Endothelial cell of umbilical vein (primary cell): ENCODE results near the gene TAS2R13. TPM values are rescaled to one million over a fixed set of nuclear protein-coding genes. Genes with fewer than 3 reads are reported as not detected.

Experiments used
- BruUV-seq: library from RNA; stranded (reverse); fragments of 400-500 nt; replicated peaks from 2 replicates; lab custom pipeline; 2021; lab: Mats Ljungman, UMichigan
- CTCF ChIA-PET: fragments of 300-600, 350-600 bp; sonication (Branson Sonifier 250); formaldehyde crosslinking; loops from one replicate; lab custom pipeline; 2021; ENCODE audit warnings: antibody characterized with exemption, inconsistent platforms; lab: Charles Lee
- POLR2A ChIA-PET: fragments of 300-600, 350-600 bp; sonication (Branson Sonifier 250); formaldehyde crosslinking; loops from one replicate; lab custom pipeline; 2021; ENCODE audit warnings: antibody characterized with exemption, inconsistent platforms; lab: Charles Lee
- DNase-seq: peaks from one replicate; pipeline ENCODE4 v3.0.0-alpha.2; 2011; ENCODE audit warnings: low read depth, low spot score
- FAIRE-seq: peaks from 2 replicates; lab custom pipeline; 2011; peaks lifted over from hg19 to GRCh38; lab: Jason Lieb, UNC
- H2AFZ ChIP-seq: 2 replicates; pipeline ENCODE4 v1.6.0; 2012; ENCODE audit warnings: low read depth, low read length, control low read depth, inconsistent platforms
- H3K27ac ChIP-seq: 2 replicates; pipeline ENCODE4 v1.5.1; 2011; ENCODE audit warnings: low read depth, mild to moderate bottlenecking, control low read depth, low read length, moderate library complexity; ENCODE audit not compliant: insufficient read depth
- H3K27me3 ChIP-seq, 2 experiments: 2 replicates each; pipeline versions ENCODE4 v1.6.0 to v1.6.1; 2011; ENCODE audit warnings: low read length in 2 of 2, mixed read lengths in 1 of 2; ENCODE audit not compliant: control insufficient read depth in 2 of 2, insufficient read depth in 2 of 2
- H3K36me3 ChIP-seq, 2 experiments: 2 replicates in 1 of 2; 3 replicates in 1 of 2; pipeline ENCODE4 v1.5.1; 2011; ENCODE audit warnings: low read length in 2 of 2, mild to moderate bottlenecking in 1 of 2, moderate library complexity in 1 of 2; ENCODE audit not compliant: control insufficient read depth in 2 of 2, insufficient read depth in 2 of 2; ENCODE audit errors: extremely low read depth in 1 of 2
- H3K4me1 ChIP-seq: 3 replicates; pipeline ENCODE4 v1.5.1; 2011; ENCODE audit warnings: mild to moderate bottlenecking, low read length; ENCODE audit not compliant: control insufficient read depth, insufficient read depth; ENCODE audit errors: extremely low read depth
- H3K4me2 ChIP-seq: 2 replicates; pipeline ENCODE4 v1.6.1; 2011; ENCODE audit warnings: low read length, control low read depth, mixed read lengths; ENCODE audit not compliant: insufficient read depth
- H3K4me3 ChIP-seq, 3 experiments: fragments of 200-600 bp in 1 of 3; sonication (generic), shearing (Covaris generic) in 1 of 3; replicated peaks in 1 of 3; 2 replicates each; pipeline ENCODE4 v1.5.1; 2011 to 2016; ENCODE audit warnings: control low read depth in 3 of 3, low read length in 3 of 3, mild to moderate bottlenecking in 2 of 3, inconsistent platforms in 1 of 3, low read depth in 1 of 3, moderate library complexity in 1 of 3; ENCODE audit not compliant: insufficient read depth in 1 of 3
- H3K79me2 ChIP-seq: 2 replicates; pipeline ENCODE4 v1.6.0; 2012; ENCODE audit warnings: low read length, inconsistent platforms; ENCODE audit not compliant: control insufficient read depth, insufficient read depth
- H3K9ac ChIP-seq: replicated peaks from 2 replicates; pipeline ENCODE3; 2011; ENCODE audit warnings: low read length, control low read depth; ENCODE audit not compliant: insufficient read depth; ENCODE audit errors: extremely low read depth
- H3K9me1 ChIP-seq: replicated peaks from 3 replicates; pipeline ENCODE4 v1.6.0; 2011; ENCODE audit warnings: mild to moderate bottlenecking, low read length; ENCODE audit not compliant: control insufficient read depth, insufficient read depth; ENCODE audit errors: extremely low read depth
- H3K9me3 ChIP-seq: replicated peaks from 2 replicates; pipeline ENCODE4 v1.5.1; 2012; ENCODE audit warnings: low read length, inconsistent platforms; ENCODE audit not compliant: control insufficient read depth, insufficient read depth
- H4K20me1 ChIP-seq: replicated peaks from 2 replicates; pipeline ENCODE3; 2011; ENCODE audit warnings: mild to moderate bottlenecking, low read length; ENCODE audit not compliant: control insufficient read depth, insufficient read depth; ENCODE audit errors: extremely low read depth
- EZH2 ChIP-seq: IDR thresholded peaks from 2 replicates; pipeline ENCODE4 v1.6.1; 2012; ENCODE audit warnings: borderline replicate concordance, low read depth, mild to moderate bottlenecking, moderate library complexity, low read length, inconsistent platforms; ENCODE audit not compliant: severe bottlenecking
- FOS ChIP-seq: IDR thresholded peaks from 2 replicates; pipeline ENCODE4 v1.6.1; 2011; ENCODE audit warnings: mild to moderate bottlenecking, low read length, moderate library complexity, borderline replicate concordance; ENCODE audit not compliant: insufficient read depth
- GATA2 ChIP-seq: IDR thresholded peaks from 2 replicates; pipeline ENCODE4 v1.7.0; 2011; ENCODE audit warnings: low read depth, mild to moderate bottlenecking, moderate library complexity, mixed read lengths, low read length; ENCODE audit not compliant: insufficient read length, insufficient read depth
- JUN ChIP-seq: IDR thresholded peaks from 2 replicates; pipeline ENCODE4 v1.6.1; 2011; ENCODE audit warnings: borderline replicate concordance, low read depth; ENCODE audit not compliant: insufficient read length, insufficient read depth
- MAX ChIP-seq: IDR thresholded peaks from 2 replicates; pipeline ENCODE4 v1.6.1; 2011; ENCODE audit not compliant: insufficient read depth, insufficient read length
- MYC ChIP-seq: IDR thresholded peaks from one replicate; pipeline ENCODE4 v1.6.1; 2011; ENCODE audit warnings: mild to moderate bottlenecking, low read depth, low read length
- POLR2A ChIP-seq: IDR thresholded peaks from 2 replicates; pipeline ENCODE4 v1.6.1; 2012; ENCODE audit warnings: low read depth, mild to moderate bottlenecking, control low read depth, low read length
- POLR2AphosphoS5 ChIP-seq: IDR thresholded peaks from 2 replicates; pipeline ENCODE4 v1.6.1; 2012; ENCODE audit warnings: low read depth, mild to moderate bottlenecking, control low read depth, low read length, moderate library complexity; ENCODE audit not compliant: insufficient read depth
- dilution Hi-C: fragments of 300-500 bp; cut with MboI; formaldehyde crosslinking; loops from one replicate; pipeline ENCODE4 v1.15.0; 2019; ENCODE audit warnings: low sequenced_read_pairs; ENCODE audit not compliant: extremely low pct_ligation_motif_present
- intact Hi-C: fragments of 100-400 bp; cut with micrococcal nuclease; formaldehyde crosslinking; loops from one replicate; pipeline ENCODE4 v1.10.0; 2022
- polyA plus RNA-seq, 4 experiments: library from polyadenylated mRNA; depleted of rRNA in 3 of 4; stranded (reverse) in 3 of 4; unstranded in 1 of 4; fragments of >200 nt; gene quantifications; 2 replicates each; pipeline versions ENCODE4 v1.2.1 to v1.2.3, GENCODE V29; 2011 to 2012; ENCODE audit warnings: missing spikeins in 1 of 4
- total RNA-seq: library from RNA; stranded (reverse); gene quantifications from 2 replicates; pipeline ENCODE4 v1.2.3, GENCODE V29; 2021
- TF ChIP-seq, protein P1 (sequence below), 2 donors: IDR thresholded peaks; 1 replicate in 1 of 2; 2 replicates in 1 of 2; pipeline ENCODE4 v1.5.1; 2011; ENCODE audit warnings: low read length in 2 of 2, mild to moderate bottlenecking in 2 of 2, moderate library complexity in 2 of 2, control low read depth in 1 of 2, inconsistent platforms in 1 of 2, low read depth in 1 of 2; ENCODE audit not compliant: insufficient read depth in 1 of 2; ENCODE audit errors: extremely low read depth in 1 of 2

TAS2R13 gene
- total and polyA plus RNA-seq, 2 donors (not counting 3 experiments of a cell fraction or from before 2014, with no cell fraction given), result 0.04 to 1.7 TPM

DNA sequence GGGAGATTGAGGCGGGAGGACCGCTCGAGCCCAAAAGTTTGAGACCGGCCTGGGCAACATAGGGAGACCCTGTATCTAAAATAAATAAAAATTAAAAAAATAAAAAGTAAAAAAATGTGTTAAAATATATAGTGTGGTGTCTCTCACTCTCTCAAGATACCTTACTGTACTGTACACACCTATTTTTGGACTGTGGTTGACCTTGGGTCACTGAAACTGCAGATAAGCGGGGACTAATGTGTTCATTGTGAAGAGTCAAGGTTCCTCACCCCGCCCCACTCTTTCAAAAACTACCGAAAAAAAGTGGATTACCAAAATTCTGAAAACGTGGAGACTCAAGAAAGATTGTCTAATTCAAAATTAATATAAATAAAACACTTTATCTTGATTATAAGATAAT is 1.0 kb upstream of the TAS2R13 start:
- Histone ChIP-seq H3K79me2 (no peaks in the 10 kb centered on the region), H3K4me2 (no peak overlapping the region), H3K36me3 (no peaks in the 10 kb centered on the region), H2AFZ (no peak overlapping the region), H3K9me1 (no peaks in the 10 kb centered on the region), H4K20me1 (no peaks in the 10 kb centered on the region), H3K27me3 (no peaks in the 10 kb centered on the region), H3K4me3 (no peak overlapping the region), H3K9me3 (no peaks in the 10 kb centered on the region), H3K27ac (no peak overlapping the region), H3K4me1 (no peaks in the 10 kb centered on the region), H3K9ac (no peak overlapping the region)
- TF ChIP-seq GATA2 (no peak), POLR2A (no peak), EZH2 (no peak), MYC (no peak), FOS (no peak), POLR2AphosphoS5 (no peak), MAX (no peak), JUN (no peak)
- TF ChIP-seq, protein P1, sequence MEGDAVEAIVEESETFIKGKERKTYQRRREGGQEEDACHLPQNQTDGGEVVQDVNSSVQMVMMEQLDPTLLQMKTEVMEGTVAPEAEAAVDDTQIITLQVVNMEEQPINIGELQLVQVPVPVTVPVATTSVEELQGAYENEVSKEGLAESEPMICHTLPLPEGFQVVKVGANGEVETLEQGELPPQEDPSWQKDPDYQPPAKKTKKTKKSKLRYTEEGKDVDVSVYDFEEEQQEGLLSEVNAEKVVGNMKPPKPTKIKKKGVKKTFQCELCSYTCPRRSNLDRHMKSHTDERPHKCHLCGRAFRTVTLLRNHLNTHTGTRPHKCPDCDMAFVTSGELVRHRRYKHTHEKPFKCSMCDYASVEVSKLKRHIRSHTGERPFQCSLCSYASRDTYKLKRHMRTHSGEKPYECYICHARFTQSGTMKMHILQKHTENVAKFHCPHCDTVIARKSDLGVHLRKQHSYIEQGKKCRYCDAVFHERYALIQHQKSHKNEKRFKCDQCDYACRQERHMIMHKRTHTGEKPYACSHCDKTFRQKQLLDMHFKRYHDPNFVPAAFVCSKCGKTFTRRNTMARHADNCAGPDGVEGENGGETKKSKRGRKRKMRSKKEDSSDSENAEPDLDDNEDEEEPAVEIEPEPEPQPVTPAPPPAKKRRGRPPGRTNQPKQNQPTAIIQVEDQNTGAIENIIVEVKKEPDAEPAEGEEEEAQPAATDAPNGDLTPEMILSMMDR (IDR thresholded peaks at IDR 0.05; ENCODE audit: extremely low read depth in 1 of 2, insufficient read depth in 1 of 2, low read depth in 1 of 2, low read length in 2 of 2), result no peak
- POLR2A ChIA-PET, result no interaction called here
- no TSS peak for BruUV-seq
- DNase-seq (no peak), FAIRE-seq (no peak)
- intact Hi-C loops, result no loop called here
- CTCF ChIA-PET, result interaction anchor here (0.6 kb wide), 1 partner anchor 493 kb away, joined by 4 read pairs; no protein-coding TSS in a partner anchor
- dilution Hi-C loops, result no loop called here
